GM23338 (cell line): ENCODE measurements around the gene LIPH. TPM values are rescaled to one million over a fixed set of nuclear protein-coding genes. Genes with fewer than 3 reads are reported as not detected.

Experiments
- ATAC-seq: fragments of 200-7000 bp; cut with Tn5 transposase; 3 replicates; pipeline ENCODE4 v1.9.1; 2020
- DNase-seq: peaks from one replicate; pipeline ENCODE4 v3.0.0-alpha.2; 2015; ENCODE audit warnings: low spot score
- H2AFZ ChIP-seq: fragments of 200-600 bp; sonication (generic); 2 replicates; pipeline ENCODE4 v1.8.0; 2016; ENCODE audit warnings: antibody characterized with exemption, mild to moderate bottlenecking, moderate library complexity
- H3F3A ChIP-seq: fragments of 200-600 bp; sonication (generic); replicated peaks from 2 replicates; pipeline ENCODE4 v1.8.0; 2017; ENCODE audit warnings: antibody characterized with exemption, mixed run types, low read depth
- H3K27ac ChIP-seq: fragments of 200-600 bp; sonication (generic); 2 replicates; pipeline ENCODE4 v1.6.1; 2016; ENCODE audit warnings: low read depth
- H3K27me3 ChIP-seq: fragments of 200-600 bp; sonication (generic); 2 replicates; pipeline ENCODE4 v1.8.0; 2016; ENCODE audit warnings: mild to moderate bottlenecking, mixed run types, moderate library complexity; ENCODE audit not compliant: insufficient read depth
- H3K36me3 ChIP-seq: fragments of 200-600 bp; sonication (generic); 2 replicates; pipeline ENCODE4 v1.8.0; 2016; ENCODE audit warnings: mild to moderate bottlenecking; ENCODE audit not compliant: insufficient read depth
- H3K4me1 ChIP-seq: fragments of 200-600 bp; sonication (generic); 2 replicates; pipeline ENCODE4 v1.8.0; 2016; ENCODE audit warnings: mild to moderate bottlenecking, moderate library complexity; ENCODE audit not compliant: insufficient read depth
- H3K4me2 ChIP-seq: fragments of 200-600 bp; sonication (generic); 2 replicates; pipeline ENCODE4 v1.7.1; 2017; ENCODE audit warnings: mixed run types
- H3K4me3 ChIP-seq: fragments of 200-600 bp; sonication (generic); 2 replicates; pipeline ENCODE4 v1.6.1; 2016; ENCODE audit warnings: mixed run types
- H3K79me2 ChIP-seq: fragments of 200-600 bp; sonication (generic); replicated peaks from 2 replicates; pipeline ENCODE4 v1.8.0; 2017; ENCODE audit warnings: mild to moderate bottlenecking; ENCODE audit not compliant: insufficient read depth
- H3K9me2 ChIP-seq: fragments of 200-600 bp; sonication (generic); 2 replicates; pipeline ENCODE4 v1.8.0; 2017; ENCODE audit not compliant: insufficient read depth
- H4K20me1 ChIP-seq: fragments of 200-600 bp; sonication (generic); replicated peaks from 2 replicates; pipeline ENCODE4 v1.8.0; 2017; ENCODE audit warnings: mild to moderate bottlenecking; ENCODE audit not compliant: insufficient read depth
- H3K27ac Mint-ChIP-seq: 2 replicates; pipeline ENCODE4 v1.8.0; 2020; ENCODE audit warnings: inconsistent platforms, mild to moderate bottlenecking, moderate library complexity, mixed read lengths
- H3K27me3 Mint-ChIP-seq: 3 replicates; pipeline ENCODE4 v1.8.0; 2022; ENCODE audit warnings: low read depth, mild to moderate bottlenecking, moderate library complexity, mixed read lengths, inconsistent platforms; ENCODE audit not compliant: insufficient read depth, poor library complexity
- H3K36me3 Mint-ChIP-seq: 3 replicates; pipeline ENCODE4 v1.8.0; 2021; ENCODE audit warnings: low read depth, mild to moderate bottlenecking, inconsistent platforms, moderate library complexity, mixed read lengths
- H3K4me1 Mint-ChIP-seq: 3 replicates; pipeline ENCODE4 v1.8.0; 2020; ENCODE audit warnings: mild to moderate bottlenecking, inconsistent platforms, mixed read lengths
- H3K4me3 Mint-ChIP-seq: 3 replicates; pipeline ENCODE4 v1.8.0; 2021; ENCODE audit warnings: moderate library complexity, mild to moderate bottlenecking, inconsistent platforms, mixed read lengths
- H3K9me3 Mint-ChIP-seq: 3 replicates; pipeline ENCODE4 v1.8.0; 2020; ENCODE audit warnings: moderate library complexity, mild to moderate bottlenecking, inconsistent platforms, mixed read lengths
- CREB1 ChIP-seq: fragments of 250-450 bp; sonication (Bioruptor Pico); IDR thresholded peaks from 2 replicates; pipeline ENCODE4 v1.5.0; 2020; ENCODE audit warnings: low read depth, mild to moderate bottlenecking, moderate library complexity
- CTCF ChIP-seq, 2 experiments: fragments of 200-600 bp in 1 of 2; sonication (generic) in 1 of 2; conservative IDR thresholded peaks; 2 replicates each; pipeline versions ENCODE4 v1.5.1 to v1.6.1; 2016 to 2017; ENCODE audit warnings: antibody characterized with exemption in 2 of 2, low read depth in 2 of 2, mild to moderate bottlenecking in 2 of 2, moderate library complexity in 1 of 2
- ETS1 ChIP-seq: IDR thresholded peaks from 2 replicates; pipeline ENCODE4 v1.6.1; 2016; ENCODE audit warnings: antibody characterized with exemption
- JUNB ChIP-seq: IDR thresholded peaks from one replicate; pipeline ENCODE4 v1.6.1; 2016; ENCODE audit warnings: antibody characterized with exemption; ENCODE audit not compliant: unreplicated experiment
- POLR2AphosphoS5 ChIP-seq: IDR thresholded peaks from 2 replicates; pipeline ENCODE4 v1.6.1; 2016; ENCODE audit warnings: antibody characterized with exemption, low read depth
- ZNF331 ChIP-seq: fragments of 250-450 bp; sonication (Bioruptor Pico); IDR thresholded peaks from 2 replicates; pipeline ENCODE4 v1.5.0; 2020; ENCODE audit warnings: low read depth, mild to moderate bottlenecking, moderate library complexity
- ZNF462 ChIP-seq: fragments of 250-450 bp; sonication (Bioruptor Pico); IDR thresholded peaks from 2 replicates; pipeline ENCODE4 v1.5.0; 2020; ENCODE audit warnings: mild to moderate bottlenecking, moderate library complexity
- polyA plus RNA-seq: library from polyadenylated mRNA; unstranded; fragments of >200 nt; fragmentation: Nextera tagmentation; extraction: Ambion mirVana; gene quantifications from 2 replicates; pipeline ENCODE4 v1.2.1, GENCODE V29; 2016
- total RNA-seq: library from RNA; depleted of rRNA; stranded (reverse); fragments of >200 nt; shearing (Covaris generic); gene quantifications from 2 replicates; pipeline ENCODE4 v1.2.3, GENCODE V29; 2014

The LIPH gene
- total and polyA plus RNA-seq, 2 experiments from 2014 or later, result 0.03 to 0.16 TPM

- TF ChIP-seq CTCF (conservative IDR thresholded peaks at IDR 0.05; ENCODE audit: low read depth in 2 of 2), result no peak
- TF ChIP-seq JUNB, result no peak
- no peak for TF ChIP-seq ZNF331 (CRISPR knock-in tag)
These were observed 41.7 kb upstream of the LIPH start (continued) for GRCh38 chr3:185594073-185594472.

GRCh38 chr3:185586686-185587039, 34.3 kb upstream of the LIPH start:
- H3K27ac ChIP-seq, result peak overlapping the region; percentile 75; the same call in 1 of the 2 replicates
- peak overlapping the region; percentile 88 for H3K4me2 ChIP-seq
- peaks cover 27% of the 10 kb centered on the region for H3K4me1 ChIP-seq
- H3F3A ChIP-seq, result peaks cover 18% of the 10 kb centered on the region; the same call in 1 of the 2 replicates
- peaks cover 11% of the 10 kb centered on the region for H3K27me3 Mint-ChIP-seq
- H3K36me3 Mint-ChIP-seq, result peaks cover 16% of the 10 kb centered on the region
- H4K20me1 ChIP-seq, result peaks cover 26% of the 10 kb centered on the region
- H3K79me2 ChIP-seq, result peaks cover 86% of the 10 kb centered on the region
- H3K27ac Mint-ChIP-seq, result peak overlapping the region; percentile 98
- peaks cover 31% of the 10 kb centered on the region for H3K4me1 Mint-ChIP-seq
- H2AFZ ChIP-seq, result no peak overlapping the region
- ATAC-seq (no peak), DNase-seq (no peak)
- H3K27me3 ChIP-seq, result no peaks in the 10 kb centered on the region
- H3K4me3 Mint-ChIP-seq, result peak overlapping the region; percentile 90
- H3K36me3 ChIP-seq, result no peaks in the 10 kb centered on the region
- no peaks in the 10 kb centered on the region for H3K9me2 ChIP-seq
- peaks cover 6% of the 10 kb centered on the region; the same call in 2 of the 3 replicates for H3K9me3 Mint-ChIP-seq
- TF ChIP-seq CREB1 (no peak), ETS1 (no peak), CTCF (conservative IDR thresholded peaks at IDR 0.05; ENCODE audit: low read depth in 2 of 2) (no peak), ZNF462 (CRISPR knock-in tag) (no peak), POLR2AphosphoS5 (no peak), ZNF331 (CRISPR knock-in tag) (no peak)
- peak overlapping the region; percentile 84 for H3K4me3 ChIP-seq
